ENCODE measurements around the gene ZNF429.
"Not testable (repeated sequence)": the region's sequence is repeated elsewhere in the genome, so short reads cannot be mapped to it uniquely, and the experiment has no call there.

The ZNF429 gene

DNA sequence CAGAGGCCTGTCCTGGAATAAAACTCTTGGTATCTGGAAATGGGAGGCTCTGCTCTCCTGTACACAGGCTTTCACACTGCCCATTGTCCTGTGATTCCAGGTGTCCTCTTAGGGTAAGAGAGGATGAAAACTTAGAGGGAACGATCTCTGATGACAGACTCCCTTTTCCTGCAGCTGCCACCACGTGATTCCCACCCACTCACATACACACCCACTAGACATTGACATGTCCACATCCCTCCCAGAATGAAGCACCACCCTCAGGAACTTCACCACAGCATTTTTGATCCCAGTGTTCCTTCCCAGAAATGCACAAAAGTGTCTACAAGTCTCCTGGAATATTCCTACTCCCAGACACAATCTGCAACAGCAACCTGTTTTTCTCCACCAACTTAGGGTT lies 8.2 kb downstream of the ZNF429 start:
- no peak for DNase-seq (ENCODE audit: low read depth in 2 of 2)

GRCh38 chr19:21519488-21519887 lies 14.1 kb downstream of the ZNF429 start:
- no peak for DNase-seq (ENCODE audit: low read depth in 2 of 2)

GRCh38 chr19:21532904-21533303 lies 27.5 kb downstream of the ZNF429 start:
- DNase-seq (ENCODE audit: low read depth in 2 of 2): no peak

- DNase-seq (ENCODE audit: low read depth in 2 of 2): not testable (repeated sequence)
These were observed 31.4 kb downstream of the ZNF429 start for GRCh38 chr19:21536741-21537290.

- DNase-seq (ENCODE audit: low read depth in 2 of 2): no peak
These were observed 54.0 kb downstream of the ZNF429 start for GRCh38 chr19:21559444-21559843.

GRCh38 chr19:21564406-21564805 lies 59.0 kb downstream of the ZNF429 start:
- no peak for DNase-seq (ENCODE audit: low read depth in 2 of 2)

- DNase-seq (ENCODE audit: low read depth in 2 of 2): no peak
These were observed 60.7 kb downstream of the ZNF429 start for GRCh38 chr19:21566073-21566472.

- DNase-seq (ENCODE audit: low read depth in 2 of 2): not testable (repeated sequence)
These were observed 62.4 kb downstream of the ZNF429 start for GRCh38 chr19:21567806-21568205.

- DNase-seq (ENCODE audit: low read depth in 2 of 2): peak; percentile 43 to 84
These were observed 63.6 kb downstream of the ZNF429 start for GRCh38 chr19:21568816-21569493.

DNA sequence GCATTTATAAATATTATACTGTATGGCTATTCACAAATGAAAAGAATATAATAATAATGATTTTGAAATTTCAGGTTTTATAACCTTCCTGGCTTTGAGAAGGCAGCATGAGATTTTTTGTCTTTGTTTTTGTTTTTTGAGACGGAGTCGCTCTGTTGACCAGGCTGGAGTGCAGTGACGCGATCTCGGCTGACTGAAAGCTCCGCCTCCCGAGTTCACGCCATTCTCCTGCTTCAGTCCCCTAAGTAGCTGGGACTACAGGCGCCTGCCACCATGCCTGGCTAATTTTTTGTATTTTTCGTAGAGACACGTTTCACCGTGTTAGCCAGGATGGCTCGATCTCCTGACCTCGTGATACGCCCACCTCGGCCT lies 64.1 kb downstream of the ZNF429 start:
- DNase-seq (ENCODE audit: low read depth in 2 of 2): peak in 1 of 2 donors; percentile 45

GRCh38 chr19:21571316-21571715 lies 65.9 kb downstream of the ZNF429 start:
- no peak for DNase-seq (ENCODE audit: low read depth in 2 of 2)

GRCh38 chr19:21574607-21575006 lies 69.2 kb downstream of the ZNF429 start:
- no peak for DNase-seq (ENCODE audit: low read depth in 2 of 2)

- no peak for DNase-seq (ENCODE audit: low read depth in 2 of 2)
These were observed 71.1 kb downstream of the ZNF429 start for GRCh38 chr19:21576481-21576880.

- DNase-seq (ENCODE audit: low read depth in 2 of 2): no peak
These were observed 74.7 kb downstream of the ZNF429 start for GRCh38 chr19:21580101-21580500.

DNA sequence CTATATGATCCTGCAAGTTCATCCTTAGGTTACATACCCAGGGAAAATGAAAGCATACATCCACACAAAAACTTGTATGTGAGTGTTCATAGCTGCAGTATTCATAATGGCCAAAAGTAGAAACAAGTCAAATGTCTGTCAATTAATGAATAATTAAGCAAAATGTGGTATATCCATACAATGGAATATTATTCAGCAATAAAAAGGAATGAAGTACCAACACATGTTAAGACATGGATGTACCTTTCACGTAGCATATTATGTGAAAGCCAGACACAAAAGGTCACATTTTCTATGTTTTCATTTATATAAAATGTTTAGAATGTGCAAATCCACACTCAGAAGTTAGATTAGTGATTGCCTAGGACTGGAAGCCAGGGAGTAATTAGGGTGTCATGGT lies 75.4 kb downstream of the ZNF429 start:
- DNase-seq (ENCODE audit: low read depth in 2 of 2): no peak

DNA sequence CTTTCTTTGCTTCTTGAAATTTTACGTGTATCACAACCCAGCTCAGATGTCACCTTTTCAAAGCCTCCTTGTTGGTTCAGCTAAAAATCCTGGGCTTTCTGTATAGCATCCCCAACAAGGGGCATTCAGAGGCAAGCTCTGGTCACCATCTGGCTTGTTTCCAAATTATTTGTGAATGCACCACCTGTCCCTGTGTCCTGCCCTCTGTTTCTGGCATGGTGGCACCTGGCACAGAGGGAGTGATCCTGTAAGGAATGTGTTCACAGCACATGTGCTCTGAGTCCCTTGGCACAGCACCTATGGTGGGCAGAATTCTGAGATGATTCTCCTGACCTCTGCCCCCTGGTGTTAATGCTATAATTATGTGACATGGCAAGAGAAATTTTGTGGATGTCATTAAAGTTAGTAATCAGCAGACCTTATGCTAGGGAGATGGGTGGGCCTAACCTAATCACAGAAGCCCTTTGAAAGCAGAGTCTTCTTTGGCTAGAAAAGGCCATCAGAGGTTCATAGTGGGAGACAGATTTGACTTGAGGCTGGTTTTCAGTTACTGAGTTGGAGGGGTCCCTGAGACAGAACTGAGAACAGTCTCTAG lies 76.3 kb downstream of the ZNF429 start:
- DNase-seq (ENCODE audit: low read depth in 2 of 2): no peak

- DNase-seq (ENCODE audit: low read depth in 2 of 2): no peak
These were observed 79.1 kb downstream of the ZNF429 start for GRCh38 chr19:21584537-21584936.

DNA sequence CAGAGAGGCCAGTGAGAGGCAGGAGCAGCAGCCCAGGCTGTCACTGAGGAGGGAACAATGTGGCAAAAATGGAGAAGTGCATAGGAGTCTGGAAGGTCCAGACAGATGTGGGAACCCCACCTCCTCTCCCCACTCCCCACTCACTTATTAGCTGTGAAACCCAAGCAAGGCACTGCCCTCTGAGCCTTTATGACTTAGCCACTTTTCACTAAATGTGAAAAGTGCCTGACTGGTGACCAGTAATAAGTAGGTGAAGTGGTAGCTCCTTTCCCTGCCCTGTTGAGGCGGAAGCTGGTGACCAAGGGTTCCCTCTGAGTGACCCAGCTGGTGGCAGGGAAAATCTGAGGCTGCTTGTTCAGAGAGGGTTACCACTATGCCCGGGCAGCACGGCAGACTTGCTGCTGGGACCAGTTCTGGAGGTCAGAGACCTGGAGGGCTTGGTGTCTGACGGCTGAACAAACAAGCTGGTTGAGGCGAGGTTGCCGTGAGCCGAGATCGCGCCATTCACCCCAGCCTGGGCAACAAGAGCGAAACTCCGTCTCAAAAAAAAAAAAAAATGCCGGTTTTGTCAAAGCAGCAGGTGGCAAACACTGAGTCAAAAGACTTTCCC lies 80.0 kb downstream of the ZNF429 start:
- no peak for DNase-seq (ENCODE audit: low read depth in 2 of 2)

DNA sequence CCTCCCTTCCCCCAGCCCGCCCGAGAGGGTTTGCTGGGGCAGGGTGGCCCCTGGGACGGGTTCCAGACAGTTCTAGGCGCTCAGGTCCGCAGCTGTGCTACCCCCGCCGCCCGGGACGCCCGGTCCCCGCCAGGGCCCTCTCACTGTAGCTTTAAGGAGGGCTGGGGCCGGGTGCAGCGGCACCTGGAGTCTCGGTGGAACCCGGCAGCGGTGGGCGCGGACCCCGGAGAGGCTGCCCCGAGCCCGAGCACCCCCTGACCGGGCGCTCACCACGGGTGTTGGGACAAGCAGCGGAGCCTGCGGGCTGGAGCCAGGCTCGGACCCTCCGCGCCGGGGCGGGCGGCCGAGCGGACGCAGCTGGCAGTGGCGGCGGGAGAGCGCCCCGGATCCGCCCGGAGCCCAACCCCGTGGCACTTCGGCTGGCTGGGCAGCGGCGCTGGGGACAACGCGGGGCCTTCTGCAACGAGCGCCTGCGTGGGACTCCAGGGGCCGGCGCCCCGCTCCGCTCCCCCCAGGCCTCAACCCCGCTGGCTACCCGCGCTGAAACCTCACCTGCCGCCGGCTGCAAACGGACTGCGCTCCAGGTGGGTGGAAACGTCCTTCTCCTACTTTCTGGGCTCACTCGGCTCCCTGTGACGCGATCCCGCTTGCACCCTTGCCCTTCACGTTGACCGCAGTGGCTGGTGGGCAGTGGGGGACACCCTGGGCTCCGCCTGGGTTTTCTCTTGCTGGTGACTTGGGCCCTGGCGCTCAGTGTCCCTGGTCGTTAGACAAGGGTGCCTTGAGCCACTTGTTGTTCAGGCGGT lies 81.1 kb downstream of the ZNF429 start:
- no peak for DNase-seq (ENCODE audit: low read depth in 2 of 2)

GRCh38 chr19:21587117-21587461 lies 81.7 kb downstream of the ZNF429 start:
- DNase-seq (ENCODE audit: low read depth in 2 of 2): no peak

DNA sequence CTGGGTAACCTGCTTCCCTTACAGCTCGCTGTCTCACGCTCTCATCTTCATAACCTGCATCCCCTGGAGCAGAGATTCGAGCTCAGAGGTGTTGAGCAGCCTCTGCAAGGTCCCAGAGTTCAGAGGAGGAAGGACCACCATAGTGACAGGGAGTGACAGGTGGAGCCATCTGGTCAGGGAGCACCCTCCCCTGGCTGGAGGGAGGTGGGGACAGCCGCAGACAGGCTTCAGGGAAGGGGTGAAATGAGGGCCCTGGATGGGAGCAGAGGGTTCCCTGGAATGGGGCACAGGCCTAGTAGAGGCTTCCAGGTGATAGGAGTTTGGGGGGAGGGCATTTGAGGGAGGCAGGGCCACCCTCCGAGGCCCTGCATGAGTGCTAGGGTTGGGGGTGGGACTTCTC lies 82.1 kb downstream of the ZNF429 start:
- no peak for DNase-seq (ENCODE audit: low read depth in 2 of 2)

GRCh38 chr19:21588065-21588601 lies 82.7 kb downstream of the ZNF429 start:
- DNase-seq (ENCODE audit: low read depth in 2 of 2): no peak

Measured in activated CD8-positive, alpha-beta memory T cell treated with anti-CD3 and anti-CD28 coated beads for 4 hours (primary cell).